Ascending aorta (tissue), 2 donors: ENCODE data around the gene HDAC5. TPM values are rescaled to one million over a fixed set of nuclear protein-coding genes. Genes with fewer than 3 reads are reported as not detected.

Experiments used
- DNase-seq, 2 donors: peaks; one replicate each; pipeline ENCODE4 v3.0.0-alpha.2; 2019; ENCODE audit warnings: low spot score in 2 of 2
- H3K27ac ChIP-seq, 2 donors: fragments of 200-600 bp; sonication (generic); one replicate each; pipeline ENCODE4 v1.5.1; 2016 to 2017; ENCODE audit warnings: mild to moderate bottlenecking in 1 of 2
- H3K27me3 ChIP-seq: fragments of 200-600 bp; sonication (generic); one replicate; pipeline ENCODE4 v1.5.1; 2017
- H3K36me3 ChIP-seq, 2 donors: fragments of 200-600 bp; sonication (generic); one replicate each; pipeline ENCODE4 v1.5.1; 2016
- H3K4me1 ChIP-seq, 2 donors: fragments of 200-600 bp; sonication (generic); one replicate each; pipeline ENCODE4 v1.5.1; 2016 to 2017; ENCODE audit warnings: mild to moderate bottlenecking in 1 of 2
- H3K4me3 ChIP-seq, 2 donors: fragments of 200-600 bp; sonication (generic); one replicate each; pipeline ENCODE4 v1.5.1; 2016 to 2017; ENCODE audit warnings: mild to moderate bottlenecking in 1 of 2
- H3K9me3 ChIP-seq, 2 donors: fragments of 200-600 bp; sonication (generic); one replicate each; pipeline ENCODE4 v1.5.1; 2016
- intact Hi-C: fragments of 100-400 bp; cut with DNase I; formaldehyde crosslinking; loops from one replicate; pipeline ENCODE4 v1.15.1; 2023
- total RNA-seq: library from RNA; depleted of rRNA; stranded (reverse); fragments of >200 nt; gene quantifications from one replicate; pipeline ENCODE4 v1.1.0, GENCODE V29; 2016
- TF ChIP-seq, protein P1 (sequence below), 3 experiments: fragments of 200-600 bp in 2 of 3; fragments of 450-650 bp in 1 of 3; sonication (generic) in 2 of 3; IDR thresholded peaks; one replicate each; pipeline ENCODE4 v1.5.1; 2016 to 2019; ENCODE audit warnings: antibody characterized with exemption in 3 of 3, mild to moderate bottlenecking in 1 of 3, moderate library complexity in 1 of 3

The HDAC5 gene
- total RNA-seq, 1 donor from 2014 or later: 189 TPM

- H3K4me3 ChIP-seq: no peak overlapping the region
- no peaks in the 10 kb centered on the region for H3K27me3 ChIP-seq
- H3K27ac ChIP-seq: no peak overlapping the region
- peaks cover 18 to 19% of the 10 kb centered on the region in 2 donors for H3K4me1 ChIP-seq
- intact Hi-C loops: no loop called here
- TF ChIP-seq, protein P1, sequence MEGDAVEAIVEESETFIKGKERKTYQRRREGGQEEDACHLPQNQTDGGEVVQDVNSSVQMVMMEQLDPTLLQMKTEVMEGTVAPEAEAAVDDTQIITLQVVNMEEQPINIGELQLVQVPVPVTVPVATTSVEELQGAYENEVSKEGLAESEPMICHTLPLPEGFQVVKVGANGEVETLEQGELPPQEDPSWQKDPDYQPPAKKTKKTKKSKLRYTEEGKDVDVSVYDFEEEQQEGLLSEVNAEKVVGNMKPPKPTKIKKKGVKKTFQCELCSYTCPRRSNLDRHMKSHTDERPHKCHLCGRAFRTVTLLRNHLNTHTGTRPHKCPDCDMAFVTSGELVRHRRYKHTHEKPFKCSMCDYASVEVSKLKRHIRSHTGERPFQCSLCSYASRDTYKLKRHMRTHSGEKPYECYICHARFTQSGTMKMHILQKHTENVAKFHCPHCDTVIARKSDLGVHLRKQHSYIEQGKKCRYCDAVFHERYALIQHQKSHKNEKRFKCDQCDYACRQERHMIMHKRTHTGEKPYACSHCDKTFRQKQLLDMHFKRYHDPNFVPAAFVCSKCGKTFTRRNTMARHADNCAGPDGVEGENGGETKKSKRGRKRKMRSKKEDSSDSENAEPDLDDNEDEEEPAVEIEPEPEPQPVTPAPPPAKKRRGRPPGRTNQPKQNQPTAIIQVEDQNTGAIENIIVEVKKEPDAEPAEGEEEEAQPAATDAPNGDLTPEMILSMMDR (IDR thresholded peaks at IDR 0.05): no peak
- peaks cover 66 to 70% of the 10 kb centered on the region in 2 donors for H3K36me3 ChIP-seq
- H3K9me3 ChIP-seq: no peaks in the 10 kb centered on the region
- no peak for DNase-seq
Observed at GRCh38 chr17:44092051-44092450, 31.4 kb downstream of the HDAC5 start.

DNA sequence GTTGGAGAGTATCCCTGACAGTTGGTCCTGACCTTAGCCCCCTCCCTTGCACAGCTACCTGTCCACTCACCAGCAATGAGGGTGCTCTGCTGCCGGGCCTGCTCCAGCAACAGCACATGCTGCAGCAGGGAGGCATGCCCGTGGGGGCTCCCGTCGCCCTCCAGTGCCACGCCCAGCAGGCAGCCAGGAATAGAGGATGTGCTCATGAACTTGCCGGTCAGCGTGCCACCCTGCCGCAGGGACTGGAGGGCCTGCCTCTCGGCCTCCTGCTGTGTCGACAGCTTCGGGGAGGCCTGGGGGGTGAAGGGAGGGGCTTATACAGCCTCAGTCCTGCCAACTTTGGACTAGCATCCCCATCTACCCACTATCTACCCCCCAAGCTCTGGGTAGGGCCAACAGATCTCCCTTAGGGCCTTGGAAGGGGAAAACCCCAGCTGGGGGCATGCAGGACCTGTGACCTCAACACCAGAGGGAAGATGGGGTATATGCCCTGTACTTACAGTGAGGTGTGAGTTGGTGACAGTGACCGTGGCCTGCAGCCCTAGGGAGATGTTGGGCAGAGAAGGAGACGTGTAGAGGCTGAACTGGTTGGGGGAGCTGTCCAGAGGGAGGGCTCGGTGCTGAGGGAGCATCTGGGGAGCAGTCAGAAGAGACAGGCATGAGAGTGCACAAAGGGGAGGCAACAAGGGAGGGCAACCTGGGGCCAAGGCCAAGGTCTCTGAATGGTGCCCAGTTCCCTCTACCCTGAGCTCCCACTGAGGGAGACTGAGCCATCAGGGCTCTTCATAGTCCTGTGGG, 32.0 kb downstream of the HDAC5 start:
- intact Hi-C loops: no loop called here
- Histone ChIP-seq H3K4me3 (no peak overlapping the region), H3K36me3 (peaks cover 70 to 75% of the 10 kb centered on the region in 2 donors), H3K9me3 (no peaks in the 10 kb centered on the region), H3K27ac (no peak overlapping the region), H3K4me1 (peaks cover 11 to 12% of the 10 kb centered on the region in 2 donors), H3K27me3 (no peaks in the 10 kb centered on the region)
- TF ChIP-seq, protein P1 (IDR thresholded peaks at IDR 0.05): no peak
- no peak for DNase-seq

- Histone ChIP-seq H3K9me3 (no peaks in the 10 kb centered on the region), H3K27ac (no peak overlapping the region), H3K36me3 (peaks cover 97% of the 10 kb centered on the region in 2 donors), H3K4me3 (no peak overlapping the region), H3K4me1 (no peaks in the 10 kb centered on the region), H3K27me3 (no peaks in the 10 kb centered on the region)
- intact Hi-C loops: loop anchor here (5.0 kb wide), 1 partner anchor 34 kb away; the partner anchor contains the start of gene HDAC5
- DNase-seq: no peak
- TF ChIP-seq, protein P1 (IDR thresholded peaks at IDR 0.05): no peak
Observed at GRCh38 chr17:44088254-44088653, 35.2 kb downstream of the HDAC5 start.

DNA sequence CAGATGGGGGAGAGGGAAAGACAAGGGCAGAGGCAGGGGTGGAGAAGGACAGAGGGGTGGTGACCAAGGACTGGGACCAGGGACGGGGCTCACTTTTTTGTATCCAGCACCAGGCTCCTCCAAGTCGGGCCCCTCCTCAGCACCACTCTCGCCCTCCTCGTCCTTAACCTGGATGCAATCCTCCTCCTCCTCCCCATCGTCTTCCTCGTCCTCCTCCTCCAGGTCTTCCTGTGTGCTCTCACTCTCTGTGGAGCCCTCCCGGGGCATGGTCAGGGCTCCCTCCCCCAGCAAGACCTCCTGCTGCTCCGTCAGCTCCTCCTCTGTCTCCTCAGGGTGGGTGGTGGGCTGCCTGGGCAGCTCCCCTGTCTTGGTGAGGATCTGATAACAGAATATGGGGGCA, 36.1 kb downstream of the HDAC5 start:
- Histone ChIP-seq H3K27ac (peak overlapping the region; percentile 69 to 76), H3K36me3 (peaks cover 97% of the 10 kb centered on the region in 2 donors), H3K4me3 (no peak overlapping the region), H3K27me3 (no peaks in the 10 kb centered on the region), H3K9me3 (no peaks in the 10 kb centered on the region), H3K4me1 (no peaks in the 10 kb centered on the region)
- DNase-seq: no peak
- TF ChIP-seq, protein P1 (IDR thresholded peaks at IDR 0.05): no peak
- intact Hi-C loops: loop anchor here (5.0 kb wide), 1 partner anchor 35 kb away; the partner anchor contains the start of gene HDAC5

- peaks cover 96 to 97% of the 10 kb centered on the region in 2 donors for H3K36me3 ChIP-seq
- peak overlapping the region; percentile 69 to 76 for H3K27ac ChIP-seq
- H3K9me3 ChIP-seq: no peaks in the 10 kb centered on the region
- no peak overlapping the region for H3K4me3 ChIP-seq
- intact Hi-C loops: loop anchor here (5.0 kb wide), 1 partner anchor 36 kb away; the partner anchor contains the start of gene HDAC5
- DNase-seq: no peak
- H3K4me1 ChIP-seq: no peaks in the 10 kb centered on the region
- H3K27me3 ChIP-seq: no peaks in the 10 kb centered on the region
- TF ChIP-seq, protein P1 (IDR thresholded peaks at IDR 0.05): no peak
Observed at GRCh38 chr17:44086364-44087311, 36.8 kb downstream of the HDAC5 start.
